Neural progenitor cell (in vitro differentiated cells): Measurements from ENCODE around the gene PCDH7. TPM values are rescaled to one million over a fixed set of nuclear protein-coding genes. Genes with fewer than 3 reads are reported as not detected.

Experiments
- DNase-seq: peaks from one replicate; pipeline ENCODE4 v3.0.0-alpha.2; 2016; ENCODE audit warnings: low spot score
- H2AFZ ChIP-seq: fragments of 200-600 bp; sonication (generic); replicated peaks from 2 replicates; pipeline ENCODE4 v1.6.1; 2016; ENCODE audit warnings: antibody characterized with exemption
- H3F3A ChIP-seq: fragments of 200-600 bp; sonication (generic); 2 replicates; pipeline ENCODE4 v1.6.1; 2016; ENCODE audit warnings: antibody characterized with exemption, low read depth
- H3K27ac ChIP-seq: fragments of 200-600 bp; sonication (generic); 2 replicates; pipeline ENCODE4 v1.5.1; 2016; ENCODE audit warnings: mild to moderate bottlenecking
- H3K27me3 ChIP-seq: fragments of 200-600 bp; sonication (generic); 2 replicates; pipeline ENCODE4 v1.6.1; 2016; ENCODE audit warnings: mild to moderate bottlenecking, moderate library complexity
- H3K36me3 ChIP-seq: fragments of 200-600 bp; sonication (generic); 2 replicates; pipeline ENCODE4 v1.5.1; 2016
- H3K4me1 ChIP-seq: fragments of 200-600 bp; sonication (generic); 2 replicates; pipeline ENCODE4 v1.6.1; 2016; ENCODE audit warnings: mixed run types
- H3K4me2 ChIP-seq: fragments of 200-600 bp; sonication (generic); 2 replicates; pipeline ENCODE4 v1.6.1; 2016
- H3K4me3 ChIP-seq: fragments of 200-600 bp; sonication (generic); 2 replicates; pipeline ENCODE4 v1.5.1; 2016
- H3K79me2 ChIP-seq: fragments of 200-600 bp; sonication (generic); 2 replicates; pipeline ENCODE4 v1.6.1; 2016; ENCODE audit warnings: low read depth
- H3K9ac ChIP-seq: fragments of 200-600 bp; sonication (generic); 2 replicates; pipeline ENCODE4 v1.6.1; 2016
- H3K9me3 ChIP-seq: fragments of 200-600 bp; sonication (generic); 2 replicates; pipeline ENCODE4 v1.5.1; 2016; ENCODE audit warnings: low read depth
- H4K20me1 ChIP-seq: fragments of 200-600 bp; sonication (generic); 2 replicates; pipeline ENCODE4 v1.6.1; 2016; ENCODE audit warnings: low read depth
- H3K27ac Mint-ChIP-seq: 3 replicates; pipeline ENCODE4 v1.8.0; 2021; ENCODE audit warnings: mixed read lengths
- H3K27me3 Mint-ChIP-seq: 2 replicates; pipeline ENCODE4 v1.8.0; 2022; ENCODE audit warnings: low read depth, mild to moderate bottlenecking, inconsistent platforms, moderate library complexity, mixed read lengths; ENCODE audit not compliant: insufficient read depth
- H3K36me3 Mint-ChIP-seq: 3 replicates; pipeline ENCODE4 v1.8.0; 2021; ENCODE audit warnings: mixed read lengths
- H3K4me1 Mint-ChIP-seq: 3 replicates; pipeline ENCODE4 v1.8.0; 2021; ENCODE audit warnings: mixed read lengths
- H3K4me3 Mint-ChIP-seq: 3 replicates; pipeline ENCODE4 v1.8.0; 2021; ENCODE audit warnings: mild to moderate bottlenecking, moderate library complexity, mixed read lengths
- H3K9me3 Mint-ChIP-seq: 3 replicates; pipeline ENCODE4 v1.8.0; 2020; ENCODE audit warnings: mixed read lengths
- CTCF ChIP-seq: fragments of 200-600 bp; sonication (generic); IDR thresholded peaks from 2 replicates; pipeline ENCODE4 v1.5.1; 2017; ENCODE audit warnings: antibody characterized with exemption, mild to moderate bottlenecking
- EZH2 ChIP-seq: fragments of 200-600 bp; sonication (generic); IDR thresholded peaks from 2 replicates; pipeline ENCODE4 v1.6.1; 2017; ENCODE audit warnings: antibody characterized with exemption, mild to moderate bottlenecking, moderate library complexity
- EZH2phosphoT487 ChIP-seq: fragments of 200-600 bp; sonication (generic); IDR thresholded peaks from 2 replicates; pipeline ENCODE4 v1.6.1; 2017; ENCODE audit warnings: antibody characterized with exemption
- total RNA-seq: library from RNA; depleted of rRNA; stranded (reverse); fragments of >200 nt; gene quantifications from 2 replicates; pipeline ENCODE4 v1.2.3, GENCODE V29; 2015; ENCODE audit warnings: low replicate concordance

PCDH7 gene
- total RNA-seq, 1 donor from 2014 or later, result 7.9 TPM

- H3K27ac Mint-ChIP-seq, result no peak overlapping the region
- H4K20me1 ChIP-seq, result no peaks in the 10 kb centered on the region
- H3K36me3 Mint-ChIP-seq, result peaks cover 2% of the 10 kb centered on the region
- no peaks in the 10 kb centered on the region for H3K36me3 ChIP-seq
- H2AFZ ChIP-seq, result no peak overlapping the region
- DNase-seq, result no peak
- peaks cover 7% of the 10 kb centered on the region for H3K4me1 ChIP-seq
- no peak overlapping the region for H3K9ac ChIP-seq
- H3K4me3 Mint-ChIP-seq, result no peak overlapping the region
- TF ChIP-seq CTCF, result no peak
- no peak for TF ChIP-seq EZH2phosphoT487
- no peak for TF ChIP-seq EZH2
- peaks cover 32% of the 10 kb centered on the region for H3K4me1 Mint-ChIP-seq
- H3K79me2 ChIP-seq, result no peaks in the 10 kb centered on the region
- no peaks in the 10 kb centered on the region for H3K27me3 ChIP-seq
- H3K27ac ChIP-seq, result no peak overlapping the region
- no peak overlapping the region for H3K4me3 ChIP-seq
- H3K9me3 Mint-ChIP-seq, result peaks cover 3% of the 10 kb centered on the region
- no peaks in the 10 kb centered on the region for H3K9me3 ChIP-seq
- no peaks in the 10 kb centered on the region for H3F3A ChIP-seq
- no peak overlapping the region for H3K4me2 ChIP-seq
- no peaks in the 10 kb centered on the region for H3K27me3 Mint-ChIP-seq
Measured at GRCh38 chr4:30770049-30770549, 49.9 kb downstream of the PCDH7 start.

- H3K9ac ChIP-seq, result no peak overlapping the region
- Mint-ChIP-seq H3K4me3 (no peak overlapping the region), H3K9me3 (peaks cover 3% of the 10 kb centered on the region), H3K36me3 (peaks cover 2% of the 10 kb centered on the region), H3K27me3 (no peaks in the 10 kb centered on the region), H3K4me1 (peaks cover 32% of the 10 kb centered on the region), H3K27ac (no peak overlapping the region)
- peaks cover 7% of the 10 kb centered on the region for H3K4me1 ChIP-seq
- no peaks in the 10 kb centered on the region for H3F3A ChIP-seq
- H3K4me3 ChIP-seq, result no peak overlapping the region
- DNase-seq, result no peak
- H3K36me3 ChIP-seq, result no peaks in the 10 kb centered on the region
- no peak overlapping the region for H2AFZ ChIP-seq
- no peaks in the 10 kb centered on the region for H3K27me3 ChIP-seq
- H3K79me2 ChIP-seq, result no peaks in the 10 kb centered on the region
- no peak overlapping the region for H3K4me2 ChIP-seq
- no peak overlapping the region for H3K27ac ChIP-seq
- H4K20me1 ChIP-seq, result no peaks in the 10 kb centered on the region
- H3K9me3 ChIP-seq, result no peaks in the 10 kb centered on the region
- TF ChIP-seq CTCF (no peak), EZH2phosphoT487 (no peak), EZH2 (no peak)
Measured at GRCh38 chr4:30770812-30771211, 50.6 kb downstream of the PCDH7 start.

GRCh38 chr4:30776451-30776850 is 56.3 kb downstream of the PCDH7 start:
- Histone ChIP-seq H3F3A (no peaks in the 10 kb centered on the region), H3K9ac (no peak overlapping the region), H2AFZ (no peak overlapping the region), H3K79me2 (no peaks in the 10 kb centered on the region), H3K36me3 (no peaks in the 10 kb centered on the region), H3K27ac (no peak overlapping the region), H3K27me3 (no peaks in the 10 kb centered on the region), H3K4me3 (no peak overlapping the region), H4K20me1 (no peaks in the 10 kb centered on the region), H3K4me2 (no peak overlapping the region), H3K9me3 (no peaks in the 10 kb centered on the region), H3K4me1 (peaks cover 6% of the 10 kb centered on the region)
- H3K9me3 Mint-ChIP-seq, result peaks cover 5% of the 10 kb centered on the region
- H3K27ac Mint-ChIP-seq, result no peak overlapping the region
- TF ChIP-seq EZH2, result no peak
- TF ChIP-seq CTCF, result no peak
- no peak for TF ChIP-seq EZH2phosphoT487
- peaks cover 7% of the 10 kb centered on the region for H3K4me1 Mint-ChIP-seq
- peaks cover 7% of the 10 kb centered on the region for H3K36me3 Mint-ChIP-seq
- no peak for DNase-seq
- no peak overlapping the region for H3K4me3 Mint-ChIP-seq
- no peaks in the 10 kb centered on the region for H3K27me3 Mint-ChIP-seq
